Measurements from ENCODE around the gene WDR4.
A peak's percentile ranks its signal among the peaks of the same experiment; 100 is the strongest.

WDR4 gene

GRCh38 chr21:42887326-42887725 lies 8.0 kb upstream of the WDR4 start:
- no peaks in the 10 kb centered on the region for H3K36me3 ChIP-seq (ENCODE audit: control insufficient read depth, low read length)
- H3K27ac ChIP-seq (ENCODE audit: low read depth, low read length), result no peak overlapping the region
- no peaks in the 10 kb centered on the region for H3F3A ChIP-seq (ENCODE audit: control insufficient read depth, insufficient read depth)
- H3K79me2 ChIP-seq (ENCODE audit: control insufficient read depth, low read length), result no peaks in the 10 kb centered on the region
- TF ChIP-seq CTCF (IDR thresholded peaks at IDR 0.05; ENCODE audit: low read depth, low read length, poor library complexity, severe bottlenecking), result no peak
- TF ChIP-seq EZH2phosphoT487 (IDR thresholded peaks at IDR 0.05; ENCODE audit: borderline replicate concordance, low read length), result no peak
- no peak overlapping the region for H3K4me2 ChIP-seq (ENCODE audit: low read length)
- H3K4me1 ChIP-seq (ENCODE audit: control insufficient read depth, low read length), result peaks cover 3% of the 10 kb centered on the region
- H3K27me3 ChIP-seq (ENCODE audit: control insufficient read depth, low read length), result no peaks in the 10 kb centered on the region
- no peaks in the 10 kb centered on the region for H3K9me3 ChIP-seq (ENCODE audit: control insufficient read depth, insufficient read depth, low read length)
- no peaks in the 10 kb centered on the region for H4K20me1 ChIP-seq (ENCODE audit: control insufficient read depth, insufficient read depth, low read depth, low read length)
- no peak overlapping the region for H3K4me3 ChIP-seq (ENCODE audit: low read length)
- H3K9me2 ChIP-seq (replicated peaks; ENCODE audit: control insufficient read depth, low read length), result no peaks in the 10 kb centered on the region

GRCh38 chr21:42883921-42884320 lies 4.6 kb upstream of the WDR4 start:
- peaks cover 6% of the 10 kb centered on the region; the same call in 1 of the 2 replicates for H3K36me3 ChIP-seq (ENCODE audit: control insufficient read depth, low read length)
- H3K4me2 ChIP-seq (ENCODE audit: low read length), result no peak overlapping the region
- TF ChIP-seq CTCF (IDR thresholded peaks at IDR 0.05; ENCODE audit: low read depth, low read length, poor library complexity, severe bottlenecking) (no peak), EZH2phosphoT487 (IDR thresholded peaks at IDR 0.05; ENCODE audit: borderline replicate concordance, low read length) (no peak)
- no peaks in the 10 kb centered on the region for H3K9me2 ChIP-seq (replicated peaks; ENCODE audit: control insufficient read depth, low read length)
- H3K27ac ChIP-seq (ENCODE audit: low read depth, low read length), result no peak overlapping the region
- no peaks in the 10 kb centered on the region for H4K20me1 ChIP-seq (ENCODE audit: control insufficient read depth, insufficient read depth, low read depth, low read length)
- no peaks in the 10 kb centered on the region for H3K27me3 ChIP-seq (ENCODE audit: control insufficient read depth, low read length)
- H3K4me1 ChIP-seq (ENCODE audit: control insufficient read depth, low read length), result peaks cover 10% of the 10 kb centered on the region
- H3K79me2 ChIP-seq (ENCODE audit: control insufficient read depth, low read length), result peaks cover 18% of the 10 kb centered on the region
- H3F3A ChIP-seq (ENCODE audit: control insufficient read depth, insufficient read depth), result no peaks in the 10 kb centered on the region
- no peaks in the 10 kb centered on the region for H3K9me3 ChIP-seq (ENCODE audit: control insufficient read depth, insufficient read depth, low read length)
- no peak overlapping the region for H3K4me3 ChIP-seq (ENCODE audit: low read length)

- H3K9me3 ChIP-seq (ENCODE audit: control insufficient read depth, insufficient read depth, low read length), result no peaks in the 10 kb centered on the region
- peaks cover 54% of the 10 kb centered on the region for H3K79me2 ChIP-seq (ENCODE audit: control insufficient read depth, low read length)
- H3K9me2 ChIP-seq (replicated peaks; ENCODE audit: control insufficient read depth, low read length), result no peaks in the 10 kb centered on the region
- no peaks in the 10 kb centered on the region for H3K27me3 ChIP-seq (ENCODE audit: control insufficient read depth, low read length)
- H3K36me3 ChIP-seq (ENCODE audit: control insufficient read depth, low read length), result peaks cover 39% of the 10 kb centered on the region
- H3K27ac ChIP-seq (ENCODE audit: low read depth, low read length), result 0 out of 2 replicates have a peak overlapping the region, but pooled peaks have one; percentile 66
- no peaks in the 10 kb centered on the region for H3F3A ChIP-seq (ENCODE audit: control insufficient read depth, insufficient read depth)
- peak overlapping the region; percentile 83 for H3K4me3 ChIP-seq (ENCODE audit: low read length)
- H3K4me2 ChIP-seq (ENCODE audit: low read length), result peak overlapping the region; percentile 82
- H4K20me1 ChIP-seq (ENCODE audit: control insufficient read depth, insufficient read depth, low read depth, low read length), result no peaks in the 10 kb centered on the region; the same call in 1 of the 2 replicates
- peaks cover 18% of the 10 kb centered on the region for H3K4me1 ChIP-seq (ENCODE audit: control insufficient read depth, low read length)
- TF ChIP-seq EZH2phosphoT487 (IDR thresholded peaks at IDR 0.05; ENCODE audit: borderline replicate concordance, low read length) (no peak), CTCF (IDR thresholded peaks at IDR 0.05; ENCODE audit: low read depth, low read length, poor library complexity, severe bottlenecking) (no peak)
Measured at GRCh38 chr21:42880352-42880751, 1.0 kb upstream of the WDR4 start.
